Islet precursor cell (in vitro differentiated cells): Measurements from ENCODE around the gene RAB41.
"Not testable (repeated sequence)": the region's sequence is repeated elsewhere in the genome, so short reads cannot be mapped to it uniquely, and the experiment has no call there.

Experiments
- DNase-seq: peaks from one replicate; pipeline ENCODE4 v3.0.0-alpha.2; 2018

Gene RAB41

GRCh38 chrX:70281951-70282350, at the start of gene RAB41:
Gene RAB41 (plus strand): TSS chrX:70282172. CDS start chrX:70282218, 46 bp downstream.
- no peak for DNase-seq

DNA sequence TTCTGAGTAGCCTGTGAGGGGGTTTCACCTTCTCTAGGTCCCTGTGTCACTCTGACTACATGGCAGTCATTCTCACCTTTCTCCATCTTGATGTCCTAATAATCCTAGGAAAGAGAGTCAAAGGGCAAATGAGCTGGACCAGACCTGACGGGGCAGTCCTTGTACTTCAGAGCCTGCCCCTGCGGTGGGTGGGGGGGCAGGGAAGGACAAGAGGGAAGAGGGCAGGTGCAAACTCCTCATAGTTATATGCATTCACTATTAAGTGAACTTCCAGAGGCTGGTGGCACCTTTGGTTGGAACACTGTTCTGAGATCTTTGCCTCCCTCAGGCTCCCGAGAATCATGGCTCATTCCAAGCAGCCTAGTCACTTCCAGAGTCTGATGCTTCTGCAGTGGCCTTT, 47.6 kb upstream of the RAB41 start, which contains the start of gene AWAT1:
Gene AWAT1, plus strand, starts transcription at position 301 of the 400 bp plus-strand sequence. Its CDS starts 41 bp downstream, at position 342.
- DNase-seq, result no peak

GRCh38 chrX:70240751-70241150, 41.2 kb upstream of the RAB41 start:
- no peak for DNase-seq

- no peak for DNase-seq
These were observed 40.5 kb upstream of the RAB41 start for GRCh38 chrX:70241501-70241900.

DNA sequence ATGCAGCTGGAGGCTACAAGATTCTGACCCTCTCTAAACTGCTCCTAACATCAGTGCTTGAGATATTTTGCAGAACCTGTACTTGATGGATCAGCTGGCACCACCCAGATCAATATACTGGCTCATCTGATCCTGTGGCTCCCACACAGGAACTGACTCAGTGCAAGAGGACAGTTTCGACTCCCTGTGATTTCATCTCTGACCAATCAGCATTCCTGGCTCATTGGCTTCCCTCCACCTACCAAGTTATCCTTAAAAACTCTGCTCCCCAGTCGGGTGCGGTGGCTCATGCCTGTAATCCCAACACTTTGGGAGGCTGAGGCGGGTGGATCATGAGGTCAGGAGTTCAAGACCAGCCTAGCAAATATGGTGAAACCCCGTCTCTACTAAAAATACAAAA, 38.4 kb upstream of the RAB41 start:
- not testable (repeated sequence) for DNase-seq

- no peak for DNase-seq
These were observed 37.1 kb upstream of the RAB41 start for GRCh38 chrX:70244881-70245280.

DNA sequence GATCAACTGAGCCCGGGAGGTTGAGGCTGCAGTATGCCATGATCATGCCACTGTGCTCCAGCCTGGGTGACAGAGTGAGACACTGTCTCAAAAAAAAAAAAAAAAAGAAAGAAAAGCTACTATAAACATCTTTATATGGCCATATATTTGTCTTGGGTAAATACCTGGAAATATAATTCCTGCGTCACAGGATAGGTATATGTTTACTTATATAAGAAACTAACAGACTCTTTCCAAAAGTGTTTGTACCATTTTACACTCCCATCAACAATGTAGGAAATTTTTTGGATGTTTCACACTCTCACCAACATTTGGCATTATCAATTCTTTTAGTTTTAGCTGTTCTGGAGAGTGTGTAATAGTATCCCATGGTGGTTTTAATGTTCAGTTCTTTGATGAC, 34.7 kb upstream of the RAB41 start:
- no peak for DNase-seq

GRCh38 chrX:70252491-70252890, 29.5 kb upstream of the RAB41 start:
- no peak for DNase-seq

- no peak for DNase-seq
These were observed 28.5 kb upstream of the RAB41 start for GRCh38 chrX:70253377-70254062.

GRCh38 chrX:70254063-70254400, 27.9 kb upstream of the RAB41 start:
- no peak for DNase-seq

GRCh38 chrX:70254909-70255308, 27.1 kb upstream of the RAB41 start:
- DNase-seq, result no peak

- DNase-seq, result no peak
These were observed 26.5 kb upstream of the RAB41 start for GRCh38 chrX:70255452-70255851.

DNA sequence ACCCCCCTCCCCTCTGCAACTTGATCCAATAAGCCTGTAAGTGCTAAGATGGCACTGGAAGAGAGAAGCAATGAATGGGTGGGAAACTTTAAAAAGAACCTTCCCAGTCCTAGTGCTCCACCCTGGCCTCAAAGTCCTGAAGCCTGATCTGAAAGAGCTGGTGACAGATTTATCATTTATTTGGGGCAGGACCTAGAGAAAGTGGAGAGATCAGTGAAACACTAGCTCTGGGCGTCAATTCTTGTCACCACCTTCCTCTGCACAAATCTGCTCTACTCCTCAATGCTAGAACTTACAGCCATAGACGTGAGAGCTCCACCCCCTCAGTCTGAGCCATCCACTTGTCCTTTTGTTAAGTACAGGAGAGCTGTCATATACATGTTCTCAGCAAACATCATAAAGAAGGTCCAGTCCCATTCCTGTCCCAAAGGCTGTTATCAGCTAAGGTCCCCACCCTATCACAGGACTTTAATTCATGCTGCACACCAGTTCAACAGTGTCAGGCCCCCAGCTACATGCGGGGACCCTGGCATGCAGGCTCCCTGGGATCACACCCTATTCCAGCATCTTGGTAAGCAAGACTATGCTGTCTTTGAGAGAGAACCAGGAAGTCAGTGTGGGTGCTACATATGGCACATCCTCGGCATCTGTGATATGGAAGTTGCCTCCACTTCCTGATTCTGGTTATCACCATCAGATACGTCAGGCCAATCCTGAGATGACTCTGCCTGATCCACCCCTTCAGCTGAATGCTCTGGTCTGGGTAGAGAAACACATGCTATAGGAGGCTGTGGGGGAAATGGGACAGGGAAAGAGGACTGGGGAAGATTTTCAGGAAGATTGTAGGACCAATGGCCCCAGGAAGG, 24.3 kb upstream of the RAB41 start:
- DNase-seq, result no peak

GRCh38 chrX:70260104-70260503, 21.9 kb upstream of the RAB41 start, which contains the start of gene P2RY4:
Gene P2RY4 (minus strand): TSS chrX:70260204. CDS start chrX:70259624, 580 bp downstream.
- no peak for DNase-seq

GRCh38 chrX:70262952-70263567, 18.9 kb upstream of the RAB41 start:
- peak; percentile 82 for DNase-seq

DNA sequence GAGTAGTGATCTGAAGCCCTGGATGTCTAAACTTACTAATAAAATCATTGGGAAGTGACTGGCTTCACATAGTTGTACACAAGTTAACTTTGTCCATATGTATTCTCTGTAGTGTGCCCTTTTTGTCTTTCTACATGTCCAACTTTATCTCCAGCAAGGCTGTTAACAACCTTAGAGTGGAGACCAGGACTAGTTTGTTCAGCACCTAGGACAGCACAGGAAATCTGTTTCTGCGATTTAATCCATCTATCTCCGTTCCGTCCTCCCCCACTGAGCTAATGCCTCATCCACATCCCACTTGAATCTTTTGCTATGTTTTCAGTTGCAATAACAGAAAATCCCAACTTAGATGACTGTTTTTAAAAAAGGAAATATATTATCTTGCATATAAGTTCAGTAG, 17.2 kb upstream of the RAB41 start:
- no peak for DNase-seq

DNA sequence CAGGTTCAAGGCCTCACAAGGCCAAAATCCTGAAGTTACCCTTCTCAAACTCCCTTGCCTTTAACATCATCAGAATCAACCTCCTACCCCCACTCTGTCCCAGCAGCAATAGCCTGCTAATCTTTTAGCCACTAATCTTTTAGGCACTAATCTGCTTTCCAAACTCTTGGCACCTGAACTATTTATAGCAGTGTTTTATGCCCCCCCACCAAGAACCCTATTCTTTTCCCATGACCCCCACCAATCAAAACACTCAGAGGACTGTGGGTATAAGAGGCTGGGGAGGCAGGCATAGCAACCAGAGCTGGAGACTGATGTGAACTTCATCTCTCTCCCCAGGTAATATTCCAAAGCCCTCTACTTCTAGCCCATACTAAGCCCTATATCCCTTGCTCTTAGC, 13.9 kb upstream of the RAB41 start, which contains the start of gene ARR3:
Gene ARR3, plus strand, starts transcription at position 301 of the 400 bp plus-strand sequence. CDS start 1,052 bp downstream, outside the sequence.
- DNase-seq, result no peak

DNA sequence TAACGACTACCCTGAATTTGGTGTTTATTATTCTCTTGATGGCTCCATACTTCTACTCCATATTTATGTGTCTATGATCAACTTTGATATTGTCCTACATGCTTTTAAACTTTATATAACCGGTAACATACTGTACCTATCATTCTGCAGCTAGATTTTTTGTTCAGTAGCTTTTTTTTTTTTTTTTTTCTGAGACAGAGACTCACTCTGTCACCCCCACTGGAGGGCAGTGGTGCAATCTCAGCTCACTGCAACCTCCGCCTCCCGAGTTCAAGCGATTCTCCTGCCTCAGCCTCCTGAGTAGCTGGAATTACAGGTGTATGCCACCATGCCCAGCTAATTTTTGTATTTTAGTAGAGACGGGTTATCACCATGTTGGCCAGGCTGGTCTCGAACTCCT, 7.9 kb upstream of the RAB41 start:
- DNase-seq, result not testable (repeated sequence)

GRCh38 chrX:70279081-70279480, 2.9 kb upstream of the RAB41 start:
- DNase-seq, result no peak

GRCh38 chrX:70280573-70280972, 1.4 kb upstream of the RAB41 start:
- no peak for DNase-seq

DNA sequence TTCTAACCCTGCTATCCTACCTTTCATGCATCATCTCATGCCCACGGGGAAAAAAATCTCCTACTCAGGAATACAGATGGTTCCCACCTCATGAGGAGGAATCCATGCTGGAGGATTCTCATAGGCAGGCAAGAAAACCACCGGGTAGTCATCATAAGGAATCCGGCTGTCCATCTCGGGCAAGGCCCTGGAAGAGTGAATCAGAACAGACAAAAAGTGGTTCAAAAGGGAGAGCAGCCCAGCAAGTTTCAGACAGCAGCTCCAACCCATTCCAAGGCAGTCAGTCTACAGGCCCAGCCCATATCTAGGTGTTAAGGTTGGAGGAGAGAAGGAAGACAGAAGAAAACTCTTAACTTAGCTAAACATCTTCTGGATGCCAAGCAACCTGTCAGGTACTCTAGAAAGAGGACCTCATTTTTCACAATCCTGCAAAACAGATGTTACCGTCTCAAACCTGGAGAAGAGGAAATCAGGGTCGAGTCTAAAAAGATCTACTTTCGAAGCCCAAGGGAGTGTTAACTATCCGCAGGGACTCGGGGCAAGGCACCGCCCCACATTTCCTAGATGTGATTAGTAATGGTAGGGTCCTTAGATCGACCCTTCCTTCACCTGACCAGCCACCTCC, 7.3 kb downstream of the RAB41 start:
- no peak for DNase-seq

DNA sequence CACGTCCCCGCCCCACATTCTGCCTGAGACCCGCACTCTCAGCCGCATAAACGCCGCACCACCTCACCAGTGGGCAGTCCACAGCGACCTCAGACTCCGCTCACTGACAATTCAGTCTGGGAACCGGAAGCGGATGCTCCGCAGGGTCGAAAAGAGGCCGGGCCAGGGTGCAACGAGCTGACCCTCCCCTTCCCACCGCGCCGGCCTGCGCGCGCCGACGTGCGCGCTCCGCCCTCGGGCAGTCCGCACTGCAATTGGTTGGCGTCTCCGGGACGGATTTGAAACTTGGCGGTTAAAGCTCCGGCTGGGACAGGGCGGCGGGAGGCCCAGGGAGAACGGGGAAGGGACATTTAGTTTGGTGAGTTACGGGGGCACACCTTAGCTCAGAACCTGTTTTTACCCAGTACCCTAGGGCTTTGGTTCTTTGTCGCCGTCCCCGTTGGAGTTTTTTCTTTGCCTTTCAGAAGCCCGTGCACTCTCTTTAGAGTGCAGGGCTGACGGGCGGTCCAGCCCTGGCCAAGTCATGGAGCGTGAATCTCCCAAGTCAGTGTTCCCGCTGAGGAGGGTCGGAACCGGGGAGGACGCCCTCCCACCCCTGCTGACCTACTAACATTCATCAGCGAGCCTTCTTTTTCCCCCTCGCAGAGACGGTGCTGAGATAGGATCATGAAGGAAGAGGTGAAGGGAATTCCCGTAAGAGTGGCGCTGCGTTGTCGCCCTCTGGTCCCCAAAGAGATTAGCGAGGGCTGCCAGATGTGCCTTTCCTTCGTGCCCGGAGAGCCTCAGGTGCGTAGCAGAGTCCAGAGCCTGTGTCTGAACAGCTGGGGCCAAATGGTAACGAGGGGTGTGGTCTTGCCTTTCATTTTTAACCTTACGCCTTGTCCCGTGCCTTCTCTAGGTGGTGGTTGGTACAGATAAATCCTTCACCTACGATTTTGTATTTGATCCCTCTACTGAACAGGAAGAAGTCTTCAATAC, 8.1 kb downstream of the RAB41 start, which contains the start of the genes KIF4A and PDZD11:
Gene KIF4A, plus strand, starts transcription at position 312 of the 978 bp plus-strand sequence. Its CDS starts 355 bp downstream, at position 667.
Gene PDZD11, minus strand, starts transcription at position 135 of the 978 bp plus-strand sequence. CDS start 586 bp downstream, outside the sequence.
- DNase-seq, result peak; percentile 93
